SU-DHL-6 (cell line): ENCODE measurements around the gene PLEKHM2.

Source experiments
- H2AFZ ChIP-seq: fragments of 200-600 bp; sonication (generic); 2 replicates; pipeline ENCODE4 v1.6.1; 2014; ENCODE audit warnings: low read depth, mild to moderate bottlenecking, moderate library complexity, mixed read lengths, antibody characterized with exemption, low read length; ENCODE audit not compliant: severe bottlenecking
- H3F3A ChIP-seq: fragments of 200-600 bp; shearing (Covaris generic); 2 replicates; pipeline ENCODE4 v1.6.0; 2016; ENCODE audit warnings: antibody characterized with exemption, mild to moderate bottlenecking; ENCODE audit not compliant: insufficient read depth
- H3K27ac ChIP-seq: fragments of 200-600 bp; sonication (generic); 2 replicates; pipeline ENCODE4 v1.5.1; 2016; ENCODE audit warnings: low read depth, mild to moderate bottlenecking, low read length, moderate library complexity, mixed read lengths
- H3K27me3 ChIP-seq: fragments of 200-600 bp; sonication (generic), shearing (Covaris generic); 2 replicates; pipeline ENCODE4 v1.6.0; 2014; ENCODE audit warnings: mild to moderate bottlenecking, low read length
- H3K36me3 ChIP-seq: fragments of 200-600 bp; sonication (generic); 2 replicates; pipeline ENCODE4 v1.6.1; 2014; ENCODE audit warnings: mild to moderate bottlenecking, low read length, mixed read lengths
- H3K4me2 ChIP-seq: fragments of 300-600, 200-600 bp; shearing (Covaris generic), sonication (generic); 2 replicates; pipeline ENCODE4 v1.6.0; 2014; ENCODE audit warnings: low read length, low read depth, mild to moderate bottlenecking; ENCODE audit not compliant: poor library complexity, severe bottlenecking
- H3K4me3 ChIP-seq: fragments of 200-600 bp; sonication (generic); 2 replicates; pipeline ENCODE4 v1.5.1; 2014; ENCODE audit warnings: antibody characterized with exemption, low read length, mild to moderate bottlenecking, mixed read lengths; ENCODE audit not compliant: insufficient read depth, poor library complexity, severe bottlenecking
- H3K79me2 ChIP-seq: fragments of 200-600 bp; sonication (generic); 2 replicates; pipeline ENCODE4 v1.6.1; 2014; ENCODE audit warnings: mild to moderate bottlenecking, low read length, moderate library complexity; ENCODE audit not compliant: insufficient read depth
- H3K9ac ChIP-seq: fragments of 200-600 bp; sonication (generic); 2 replicates; pipeline ENCODE4 v1.7.0; 2014; ENCODE audit warnings: mild to moderate bottlenecking, low read length
- H3K9me2 ChIP-seq: fragments of 200-600 bp; sonication (generic); replicated peaks from 2 replicates; pipeline ENCODE4 v1.6.1; 2014; ENCODE audit warnings: low read length; ENCODE audit not compliant: insufficient read depth
- H3K9me3 ChIP-seq: fragments of 200-600 bp; sonication (generic); 2 replicates; pipeline ENCODE4 v1.6.1; 2014; ENCODE audit warnings: low read length, mixed read lengths; ENCODE audit not compliant: insufficient read depth
- H4K20me1 ChIP-seq: fragments of 200-600 bp; sonication (generic); 2 replicates; pipeline ENCODE4 v1.6.1; 2014; ENCODE audit warnings: low read depth, mild to moderate bottlenecking, antibody characterized with exemption, low read length, moderate library complexity, mixed read lengths
- EZH2phosphoT487 ChIP-seq: fragments of 200-600 bp; sonication (generic), shearing (Covaris generic); conservative IDR thresholded peaks from 2 replicates; pipeline ENCODE4 v1.6.1; 2018; ENCODE audit warnings: mild to moderate bottlenecking, antibody characterized with exemption, low read length, moderate library complexity, mixed read lengths
- TF ChIP-seq, protein P1 (sequence below): fragments of 200-600 bp; sonication (generic); IDR thresholded peaks from one replicate; pipeline ENCODE4 v1.5.1; 2017; ENCODE audit warnings: antibody characterized with exemption, mild to moderate bottlenecking, low read length, moderate library complexity; ENCODE audit not compliant: insufficient read depth, poor library complexity, severe bottlenecking

The PLEKHM2 gene

DNA sequence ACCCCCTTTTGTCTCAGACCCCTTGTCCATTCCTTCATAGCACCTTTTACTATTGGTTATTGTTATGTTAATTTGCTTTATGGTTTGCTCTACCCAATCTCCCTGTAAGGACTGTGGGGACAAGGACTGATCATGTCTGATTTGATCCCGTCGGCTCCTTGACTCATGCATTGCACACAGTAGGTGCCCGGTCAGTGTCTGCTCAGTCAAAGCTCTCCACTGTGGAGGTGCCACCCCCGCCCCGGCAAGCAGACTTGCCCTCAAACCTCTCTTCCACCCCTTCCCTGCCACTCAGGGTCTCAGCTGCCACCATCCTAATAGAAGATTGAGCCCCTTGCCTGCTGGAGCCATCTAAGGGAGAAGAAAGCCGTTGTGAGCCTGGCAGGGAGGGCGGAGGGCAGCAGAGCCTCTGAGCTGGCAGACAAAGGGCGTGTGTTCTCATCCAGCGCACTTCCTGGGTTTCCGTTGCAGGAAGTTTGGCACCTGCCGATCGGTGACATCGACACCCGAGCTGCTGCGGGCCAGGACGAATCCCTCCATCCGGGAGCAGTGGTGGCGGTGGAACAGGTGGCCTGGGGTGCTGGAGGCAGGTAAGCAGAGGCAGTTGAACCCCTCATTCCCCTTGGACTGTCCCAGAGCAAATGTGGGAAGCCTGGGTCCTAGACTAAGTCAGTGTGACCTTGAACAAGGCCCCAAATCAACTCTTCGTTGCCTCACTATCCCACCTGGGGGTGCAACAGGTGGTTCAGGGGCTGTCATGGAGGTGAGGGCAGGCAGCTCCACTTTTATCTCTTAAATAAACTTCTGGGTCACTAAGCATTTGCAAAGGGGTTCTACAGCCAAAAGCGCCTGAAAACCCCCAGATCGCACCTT, 72.3 kb downstream of the PLEKHM2 start:
- H3K4me3 ChIP-seq, result no peak overlapping the region
- H3K79me2 ChIP-seq, result no peaks in the 10 kb centered on the region
- H3K36me3 ChIP-seq, result no peaks in the 10 kb centered on the region
- no peaks in the 10 kb centered on the region for H3K9me3 ChIP-seq
- H2AFZ ChIP-seq, result no peak overlapping the region
- H3K9ac ChIP-seq, result no peak overlapping the region
- H3K27me3 ChIP-seq, result no peaks in the 10 kb centered on the region
- no peak overlapping the region for H3K4me2 ChIP-seq
- no peak overlapping the region for H3K27ac ChIP-seq
- H3K9me2 ChIP-seq, result no peaks in the 10 kb centered on the region
- H4K20me1 ChIP-seq, result no peaks in the 10 kb centered on the region
- H3F3A ChIP-seq, result no peaks in the 10 kb centered on the region
- TF ChIP-seq EZH2phosphoT487, result no peak
- TF ChIP-seq, protein P1, sequence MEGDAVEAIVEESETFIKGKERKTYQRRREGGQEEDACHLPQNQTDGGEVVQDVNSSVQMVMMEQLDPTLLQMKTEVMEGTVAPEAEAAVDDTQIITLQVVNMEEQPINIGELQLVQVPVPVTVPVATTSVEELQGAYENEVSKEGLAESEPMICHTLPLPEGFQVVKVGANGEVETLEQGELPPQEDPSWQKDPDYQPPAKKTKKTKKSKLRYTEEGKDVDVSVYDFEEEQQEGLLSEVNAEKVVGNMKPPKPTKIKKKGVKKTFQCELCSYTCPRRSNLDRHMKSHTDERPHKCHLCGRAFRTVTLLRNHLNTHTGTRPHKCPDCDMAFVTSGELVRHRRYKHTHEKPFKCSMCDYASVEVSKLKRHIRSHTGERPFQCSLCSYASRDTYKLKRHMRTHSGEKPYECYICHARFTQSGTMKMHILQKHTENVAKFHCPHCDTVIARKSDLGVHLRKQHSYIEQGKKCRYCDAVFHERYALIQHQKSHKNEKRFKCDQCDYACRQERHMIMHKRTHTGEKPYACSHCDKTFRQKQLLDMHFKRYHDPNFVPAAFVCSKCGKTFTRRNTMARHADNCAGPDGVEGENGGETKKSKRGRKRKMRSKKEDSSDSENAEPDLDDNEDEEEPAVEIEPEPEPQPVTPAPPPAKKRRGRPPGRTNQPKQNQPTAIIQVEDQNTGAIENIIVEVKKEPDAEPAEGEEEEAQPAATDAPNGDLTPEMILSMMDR, result no peak

DNA sequence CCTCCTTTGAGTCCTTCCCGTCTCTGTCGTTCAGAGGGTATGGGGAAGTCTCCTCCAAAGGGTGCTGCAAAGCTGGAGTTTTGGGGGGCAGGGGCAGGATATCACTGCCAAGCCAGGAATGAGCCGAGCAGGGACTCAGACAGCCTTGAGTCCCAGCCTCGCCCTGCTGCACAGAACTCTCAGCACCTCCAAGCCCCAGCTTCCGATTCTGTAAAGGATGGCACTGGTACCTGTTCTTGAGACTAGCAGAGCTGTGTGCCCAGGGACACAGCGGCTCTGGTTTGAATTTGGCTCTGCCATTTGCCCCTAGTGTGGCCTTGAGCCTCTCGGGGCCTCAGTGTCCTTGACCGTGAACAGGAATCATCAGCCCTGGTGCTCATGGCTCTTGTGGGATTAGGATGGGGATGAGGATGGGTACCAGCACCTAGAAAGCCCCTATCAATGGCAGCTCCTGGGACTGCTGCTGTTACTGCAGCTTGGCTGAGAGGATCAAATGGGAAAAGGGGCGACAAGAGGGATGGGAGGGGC, 73.0 kb downstream of the PLEKHM2 start:
- Histone ChIP-seq H3F3A (no peaks in the 10 kb centered on the region), H3K9me3 (no peaks in the 10 kb centered on the region), H4K20me1 (no peaks in the 10 kb centered on the region), H3K27me3 (no peaks in the 10 kb centered on the region), H3K9me2 (no peaks in the 10 kb centered on the region), H3K4me2 (no peak overlapping the region), H3K27ac (no peak overlapping the region), H3K36me3 (no peaks in the 10 kb centered on the region), H3K9ac (no peak overlapping the region), H2AFZ (no peak overlapping the region), H3K4me3 (no peak overlapping the region), H3K79me2 (no peaks in the 10 kb centered on the region)
- TF ChIP-seq, protein P1, result no peak
- TF ChIP-seq EZH2phosphoT487, result no peak

DNA sequence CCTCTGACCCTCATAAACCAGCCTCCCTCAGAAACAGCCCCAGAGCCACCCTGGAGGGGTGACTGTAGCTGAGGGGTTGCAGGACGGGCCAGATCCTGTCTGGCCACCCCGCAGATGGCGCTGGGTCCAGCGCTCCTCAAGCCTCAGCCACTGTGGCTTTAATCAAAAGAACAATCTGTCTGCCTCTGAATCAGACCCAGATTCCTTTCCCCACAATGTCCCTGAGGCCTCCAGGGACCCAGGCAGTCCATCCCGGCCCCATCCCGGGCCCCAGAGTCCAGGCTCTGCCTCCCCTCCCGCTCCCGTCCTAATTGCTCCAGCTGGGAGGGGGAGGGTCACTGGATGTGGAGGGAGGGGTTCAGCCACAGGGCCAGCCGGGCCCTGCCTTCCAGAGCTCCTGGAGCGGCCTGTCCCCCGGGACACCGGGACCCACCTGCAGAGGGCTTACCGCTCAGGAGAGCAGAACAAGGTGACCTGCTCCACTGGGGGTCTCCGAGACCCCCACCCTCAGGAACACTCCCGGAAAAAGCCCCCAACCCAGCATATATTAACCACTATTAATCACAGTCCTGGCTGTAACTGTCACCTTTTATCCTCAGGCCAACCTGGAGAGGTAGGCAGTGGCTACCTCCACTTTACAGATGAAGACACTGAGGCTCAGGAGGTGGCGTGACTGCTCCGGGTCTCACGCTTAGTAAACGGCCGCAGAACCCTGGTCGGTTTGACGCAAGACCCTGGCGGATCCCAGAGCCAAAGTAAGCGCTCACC, 73.6 kb downstream of the PLEKHM2 start:
- Histone ChIP-seq H3K79me2 (no peaks in the 10 kb centered on the region), H3K9me3 (no peaks in the 10 kb centered on the region), H2AFZ (no peak overlapping the region), H3K36me3 (no peaks in the 10 kb centered on the region), H3K9me2 (no peaks in the 10 kb centered on the region), H3K27me3 (no peaks in the 10 kb centered on the region), H3K9ac (no peak overlapping the region), H3K4me2 (no peak overlapping the region), H3K4me3 (no peak overlapping the region), H3K27ac (no peak overlapping the region), H4K20me1 (no peaks in the 10 kb centered on the region), H3F3A (no peaks in the 10 kb centered on the region)
- TF ChIP-seq EZH2phosphoT487, result no peak
- TF ChIP-seq, protein P1, result no peak
